Effector memory CD8-positive, alpha-beta T cell (primary cell): ENCODE results near the gene MGMT.

Experiments used
- ATAC-seq: fragments of 150-1000 bp; cut with Tn5 transposase; replicated peaks from 2 replicates; pipeline ENCODE4 v1.10.0; 2021; ENCODE audit warnings: mild to moderate bottlenecking, moderate library complexity
- DNase-seq, 3 experiments: peaks; one replicate each; pipeline ENCODE4 v3.0.0; 2021
- H3K27ac Mint-ChIP-seq, 2 donors: one replicate each; pipeline ENCODE4 v1.8.0; 2022; ENCODE audit warnings: mild to moderate bottlenecking in 2 of 2, mixed read lengths in 2 of 2, moderate library complexity in 2 of 2
- H3K27me3 Mint-ChIP-seq, 2 donors: one replicate each; pipeline ENCODE4 v1.8.0; 2022; ENCODE audit warnings: mixed read lengths in 2 of 2
- H3K36me3 Mint-ChIP-seq: one replicate; pipeline ENCODE4 v1.8.0; 2022; ENCODE audit warnings: mild to moderate bottlenecking, moderate library complexity, mixed read lengths; ENCODE audit not compliant: insufficient read depth
- H3K4me1 Mint-ChIP-seq, 2 donors: one replicate each; pipeline ENCODE4 v1.8.0; 2022; ENCODE audit warnings: low read depth in 2 of 2, mixed read lengths in 2 of 2
- H3K4me3 Mint-ChIP-seq, 2 donors: one replicate each; pipeline ENCODE4 v1.8.0; 2022; ENCODE audit warnings: mild to moderate bottlenecking in 2 of 2, mixed read lengths in 2 of 2, moderate library complexity in 2 of 2
- H3K9me3 Mint-ChIP-seq, 2 donors: one replicate each; pipeline ENCODE4 v1.8.0; 2022; ENCODE audit warnings: mixed read lengths in 2 of 2

The MGMT gene

DNA sequence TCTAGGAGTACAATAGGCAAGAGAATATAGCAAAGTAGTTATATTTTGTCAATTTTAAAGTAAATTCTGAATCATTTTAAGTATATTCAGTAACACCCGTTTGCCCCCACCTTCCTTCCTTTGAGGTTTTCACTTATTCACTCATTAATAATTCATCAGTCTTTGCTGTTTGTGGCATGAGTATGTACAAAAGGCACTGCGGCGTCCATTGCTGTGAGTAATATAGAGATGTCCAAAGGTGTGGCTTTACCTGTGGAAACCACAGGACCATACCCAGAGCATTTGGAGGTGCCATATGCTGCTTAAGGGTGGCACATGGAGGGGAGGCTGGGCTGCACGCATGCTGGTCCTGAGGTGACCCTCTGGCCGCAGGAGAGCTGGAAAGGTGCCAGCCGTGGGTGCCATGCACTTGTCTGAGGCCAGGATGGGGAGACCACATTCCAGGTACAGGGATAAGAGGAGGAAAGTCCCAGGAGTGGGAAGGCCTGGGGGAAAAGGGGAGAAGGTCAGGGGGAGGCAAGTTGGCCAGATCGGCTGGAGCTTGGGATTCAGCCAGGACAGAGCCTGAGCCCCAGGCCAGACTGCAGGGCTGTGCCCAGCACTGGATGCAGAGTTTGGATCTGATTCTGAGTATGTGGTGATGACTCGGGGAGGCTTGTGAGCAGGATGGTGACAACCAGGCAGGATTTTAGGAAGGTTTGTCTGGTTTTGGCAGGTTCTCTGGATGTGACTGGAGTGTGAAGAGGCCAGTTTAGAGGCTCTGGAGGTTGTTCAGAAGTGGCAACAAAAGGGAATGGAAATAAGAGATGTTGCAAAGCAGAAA, 223.4 kb downstream of the MGMT start:
- Mint-ChIP-seq H3K9me3 (no peaks in the 10 kb centered on the region), H3K27me3 (no peaks in the 10 kb centered on the region), H3K27ac (no peak overlapping the region), H3K4me3 (no peak overlapping the region), H3K4me1 (peaks cover 7 to 16% of the 10 kb centered on the region in 2 donors), H3K36me3 (no peaks in the 10 kb centered on the region)
- no peak for DNase-seq
- ATAC-seq, result no peak

DNA sequence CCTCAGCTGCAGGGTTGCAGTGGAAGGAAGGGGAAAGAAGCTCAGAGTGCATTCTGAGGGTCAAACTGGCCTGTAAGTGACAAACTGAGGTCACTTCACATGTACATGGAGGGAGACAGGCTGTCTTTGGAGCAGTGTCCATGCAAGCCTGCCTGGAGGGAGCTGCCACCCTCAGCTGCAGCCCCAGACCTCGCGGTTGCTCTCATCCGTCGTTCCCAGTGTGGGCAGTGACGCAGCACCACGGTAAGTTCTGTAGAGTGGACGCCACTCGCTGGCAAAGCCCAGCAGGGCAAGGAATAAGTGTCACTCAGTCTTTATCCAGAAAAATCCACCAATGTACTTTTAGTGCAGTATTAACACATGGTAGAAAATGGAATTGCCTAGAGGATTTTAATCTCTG, 225.7 kb downstream of the MGMT start:
- peaks cover 7 to 16% of the 10 kb centered on the region in 2 donors for H3K4me1 Mint-ChIP-seq
- ATAC-seq, result no peak
- no peak overlapping the region for H3K27ac Mint-ChIP-seq
- H3K36me3 Mint-ChIP-seq, result no peaks in the 10 kb centered on the region
- no peaks in the 10 kb centered on the region for H3K9me3 Mint-ChIP-seq
- H3K4me3 Mint-ChIP-seq, result no peak overlapping the region
- no peak for DNase-seq
- no peaks in the 10 kb centered on the region for H3K27me3 Mint-ChIP-seq

DNA sequence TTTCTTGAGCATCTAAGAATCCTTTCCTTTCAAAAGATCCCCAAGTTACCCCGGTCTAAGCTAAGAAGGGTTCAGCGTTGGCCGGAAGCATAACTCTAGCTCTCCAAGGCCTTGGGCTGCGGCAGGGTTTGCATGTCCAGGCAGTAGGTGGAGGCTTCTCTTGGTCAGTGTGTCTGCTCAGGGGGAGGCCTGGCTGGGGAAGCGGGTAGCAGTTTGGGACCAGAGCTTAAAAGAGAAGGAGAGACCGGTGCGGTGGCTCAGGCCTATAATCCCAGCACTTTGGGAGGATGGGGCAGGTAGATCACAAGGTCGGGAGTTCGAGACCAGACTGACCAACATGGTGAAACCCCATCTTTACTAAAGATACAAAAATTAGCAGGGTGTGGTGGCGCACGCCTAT, 226.3 kb downstream of the MGMT start:
- no peaks in the 10 kb centered on the region for H3K27me3 Mint-ChIP-seq
- H3K9me3 Mint-ChIP-seq, result no peaks in the 10 kb centered on the region
- H3K27ac Mint-ChIP-seq, result no peak overlapping the region
- H3K4me3 Mint-ChIP-seq, result no peak overlapping the region
- DNase-seq (no peak), ATAC-seq (no peak)
- no peaks in the 10 kb centered on the region for H3K36me3 Mint-ChIP-seq
- peaks cover 7 to 19% of the 10 kb centered on the region in 2 donors for H3K4me1 Mint-ChIP-seq

DNA sequence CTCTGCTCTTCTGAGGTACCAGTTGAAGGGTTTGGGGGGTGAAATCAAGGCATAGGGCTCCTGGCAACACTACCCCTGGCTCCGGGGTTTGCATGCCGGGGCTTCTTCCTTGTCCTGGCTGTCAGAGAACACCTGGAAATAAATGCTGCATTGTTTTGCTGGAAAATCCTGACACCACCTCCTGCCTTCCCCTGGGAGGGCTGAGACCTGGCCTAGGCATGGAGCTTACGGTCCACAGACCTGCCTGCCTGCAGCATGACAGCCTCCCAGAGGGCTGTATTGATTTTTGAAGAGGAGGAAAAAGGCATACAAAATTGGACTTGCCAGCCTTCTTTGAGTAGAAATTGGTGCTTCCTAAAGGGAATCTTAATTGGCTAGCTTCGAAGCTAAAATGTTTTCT, 227.1 kb downstream of the MGMT start:
- ATAC-seq, result no peak
- H3K27ac Mint-ChIP-seq, result no peak overlapping the region
- no peaks in the 10 kb centered on the region for H3K9me3 Mint-ChIP-seq
- H3K4me3 Mint-ChIP-seq, result no peak overlapping the region
- DNase-seq, result no peak
- no peaks in the 10 kb centered on the region for H3K27me3 Mint-ChIP-seq
- peaks cover 7 to 20% of the 10 kb centered on the region in 2 donors for H3K4me1 Mint-ChIP-seq
- no peaks in the 10 kb centered on the region for H3K36me3 Mint-ChIP-seq

DNA sequence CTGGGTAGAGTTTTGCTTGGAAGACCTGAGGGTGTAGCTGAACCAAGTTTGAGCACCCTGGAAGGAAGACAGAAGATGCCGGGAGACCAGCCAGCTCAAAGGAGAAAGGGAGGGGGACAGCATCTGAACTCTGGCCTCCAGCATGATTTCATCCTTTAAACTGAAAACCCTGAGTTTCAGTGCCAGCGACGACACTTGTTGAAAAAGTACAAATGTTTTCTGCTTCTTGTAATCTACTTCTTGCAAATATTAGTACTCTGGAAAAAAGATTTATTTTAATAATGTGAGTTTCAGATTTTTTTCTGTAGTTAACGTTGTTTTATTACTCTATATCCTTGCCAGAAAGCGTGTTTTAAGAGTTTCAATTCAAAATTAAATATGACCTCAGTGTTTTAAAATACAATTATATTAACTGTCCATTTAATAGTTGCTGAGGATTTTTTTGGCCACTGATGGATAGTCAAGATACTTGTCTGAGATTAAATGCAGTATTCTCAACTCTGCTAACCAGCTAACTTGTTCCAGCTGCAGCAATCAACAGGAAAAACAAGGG, 227.7 kb downstream of the MGMT start:
- Mint-ChIP-seq H3K9me3 (no peaks in the 10 kb centered on the region), H3K27ac (no peak overlapping the region), H3K27me3 (no peaks in the 10 kb centered on the region), H3K4me1 (peaks cover 7 to 17% of the 10 kb centered on the region in 2 donors), H3K4me3 (no peak overlapping the region), H3K36me3 (no peaks in the 10 kb centered on the region)
- DNase-seq, result no peak
- no peak for ATAC-seq

DNA sequence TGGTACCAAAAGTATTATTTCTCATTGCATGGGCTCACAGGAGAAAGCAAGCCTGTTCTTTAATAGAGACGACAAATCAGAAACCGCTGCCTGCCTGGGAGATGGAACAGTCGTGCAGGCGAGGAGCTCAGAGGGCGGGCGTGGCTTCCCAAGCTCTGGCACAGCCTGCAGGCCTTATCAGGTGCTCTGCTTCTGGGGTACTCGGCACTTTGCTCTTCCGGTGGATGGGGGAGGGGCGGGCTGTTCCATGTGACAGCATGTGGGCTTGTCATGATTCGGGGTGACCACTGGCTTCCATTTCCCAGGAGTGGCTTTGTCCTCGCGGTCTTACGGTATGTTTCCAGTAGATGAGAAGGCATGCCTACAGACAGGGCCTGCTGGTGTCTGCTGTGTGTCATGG, 228.6 kb downstream of the MGMT start:
- Mint-ChIP-seq H3K36me3 (no peaks in the 10 kb centered on the region), H3K9me3 (no peaks in the 10 kb centered on the region), H3K4me3 (no peak overlapping the region), H3K27me3 (no peaks in the 10 kb centered on the region), H3K4me1 (peaks cover 3 to 14% of the 10 kb centered on the region in 2 donors), H3K27ac (no peak overlapping the region)
- DNase-seq, result no peak
- no peak for ATAC-seq

DNA sequence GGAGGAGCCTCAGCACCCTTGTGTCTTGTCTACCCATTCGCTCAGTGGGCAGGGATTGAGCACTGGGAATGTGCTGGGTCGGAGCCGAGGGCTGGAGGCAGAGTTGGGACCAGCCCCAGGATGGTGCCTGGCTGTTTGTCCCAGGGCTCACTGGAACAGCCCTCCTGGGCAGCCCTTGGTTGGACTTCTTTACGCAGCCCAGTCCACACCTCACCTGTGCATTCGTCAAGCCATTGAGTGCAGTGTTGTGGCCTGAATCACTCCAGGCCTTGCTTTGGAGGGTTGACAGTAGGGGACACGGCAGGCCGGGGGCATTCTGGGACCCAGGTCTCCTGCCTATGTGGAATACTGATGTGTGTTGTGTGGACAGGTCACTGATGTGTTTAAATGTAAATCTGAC, 229.6 kb downstream of the MGMT start:
- H3K27ac Mint-ChIP-seq, result no peak overlapping the region
- no peak overlapping the region for H3K4me3 Mint-ChIP-seq
- H3K36me3 Mint-ChIP-seq, result no peaks in the 10 kb centered on the region
- peaks cover 0 to 7% of the 10 kb centered on the region in 2 donors for H3K4me1 Mint-ChIP-seq
- H3K9me3 Mint-ChIP-seq, result no peaks in the 10 kb centered on the region
- DNase-seq (no peak), ATAC-seq (no peak)
- no peaks in the 10 kb centered on the region for H3K27me3 Mint-ChIP-seq

DNA sequence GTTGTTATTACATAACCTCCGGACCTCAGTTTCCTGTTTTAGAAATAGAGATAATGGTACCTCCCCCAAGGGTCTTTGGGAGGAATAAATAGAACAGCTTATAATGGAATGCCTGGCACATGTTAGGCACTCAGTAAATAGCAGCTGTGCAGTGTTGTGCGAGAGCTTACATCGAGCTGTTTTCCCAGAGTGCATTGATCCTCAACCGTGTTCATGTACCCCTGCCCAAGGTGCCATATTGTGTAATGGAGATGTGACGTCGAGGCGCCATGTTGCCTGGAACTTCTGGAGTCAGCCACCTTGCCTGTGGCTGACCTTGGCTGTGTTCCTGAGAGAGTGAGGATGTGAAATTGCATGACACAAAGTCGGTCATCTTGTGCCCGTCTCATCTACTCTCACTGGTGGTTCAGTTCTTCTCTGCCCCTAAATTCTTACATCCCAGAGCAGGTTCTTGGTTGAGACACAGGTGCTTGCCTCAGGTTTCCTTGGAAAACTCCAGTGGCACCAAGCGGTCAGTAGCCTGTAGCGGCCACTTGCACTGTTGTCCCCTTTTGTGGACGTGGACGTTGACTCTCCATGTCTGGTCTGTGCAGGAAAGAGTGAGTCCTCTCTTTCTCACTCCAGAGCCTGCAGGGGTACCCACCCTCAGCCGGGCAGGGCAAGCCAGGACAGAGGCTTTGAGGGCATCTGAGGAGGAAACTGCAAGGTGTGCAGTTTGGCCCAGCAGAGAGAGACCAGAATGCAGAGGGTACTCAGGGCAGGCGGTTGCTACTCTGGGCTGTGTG, 230.6 kb downstream of the MGMT start:
- Mint-ChIP-seq H3K27me3 (no peaks in the 10 kb centered on the region), H3K4me1 (peaks cover 0 to 7% of the 10 kb centered on the region in 2 donors), H3K27ac (no peak overlapping the region)

DNA sequence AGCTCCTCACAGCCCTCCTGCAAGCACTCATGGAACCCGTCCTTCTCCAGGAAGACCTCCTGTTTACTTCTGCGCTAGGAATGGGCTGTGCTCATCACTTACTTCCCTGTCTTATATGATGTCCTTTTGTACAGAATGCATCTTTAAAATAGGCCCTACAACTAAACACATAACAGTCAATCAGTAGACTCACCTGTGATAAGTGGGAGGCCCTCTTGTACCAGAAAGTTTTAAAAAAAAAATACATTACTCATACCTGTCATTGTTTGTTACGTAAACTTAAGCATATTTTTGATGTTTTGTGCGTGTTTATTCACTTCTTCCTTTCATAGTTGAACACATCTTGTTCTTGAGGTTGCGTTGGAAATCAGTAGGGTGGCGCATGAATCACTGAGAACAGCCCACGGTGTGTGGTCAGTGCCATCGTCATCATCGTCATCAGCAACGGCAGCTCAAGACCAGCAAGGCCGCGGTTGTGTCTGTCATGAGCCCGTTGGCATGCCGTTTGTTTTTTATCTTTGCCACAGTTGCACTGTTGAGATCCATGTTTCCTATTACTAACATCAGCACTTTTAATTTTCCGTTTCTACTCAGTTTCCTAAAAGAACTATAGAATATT, 232.8 kb downstream of the MGMT start:
- Mint-ChIP-seq H3K36me3 (peaks cover 2% of the 10 kb centered on the region), H3K4me1 (peaks cover 6 to 11% of the 10 kb centered on the region in 2 donors), H3K4me3 (no peak overlapping the region), H3K27me3 (no peaks in the 10 kb centered on the region), H3K27ac (no peak overlapping the region), H3K9me3 (no peaks in the 10 kb centered on the region)
- ATAC-seq (no peak), DNase-seq (no peak)

More for the DNA sequence above, 230.6 kb downstream of the MGMT start:
- Mint-ChIP-seq H3K4me3 (no peak overlapping the region), H3K9me3 (no peaks in the 10 kb centered on the region), H3K36me3 (peaks cover 2% of the 10 kb centered on the region)
- DNase-seq, result no peak
- no peak for ATAC-seq

DNA sequence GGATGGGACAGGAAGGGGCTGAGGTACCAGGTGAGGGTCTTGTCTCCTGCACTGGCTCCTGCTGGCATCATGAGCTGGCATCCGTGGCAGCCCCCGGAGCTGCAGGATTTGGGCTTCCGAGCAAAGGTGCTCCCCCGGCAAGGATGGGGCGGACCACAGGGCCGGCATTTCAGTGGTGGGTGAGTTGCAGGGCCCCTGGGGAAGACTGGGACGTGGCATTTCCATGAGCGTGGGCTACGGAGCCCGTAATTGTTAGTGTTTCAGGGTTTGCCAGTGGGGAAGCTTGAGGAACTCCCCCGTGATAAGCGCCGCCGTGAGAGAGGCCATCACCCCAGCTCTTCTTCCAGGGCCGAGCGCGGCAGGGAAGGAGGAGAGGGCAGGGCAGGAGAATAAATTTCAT, 235.6 kb downstream of the MGMT start:
- ATAC-seq (no peak), DNase-seq (no peak)
- no peak overlapping the region for H3K4me3 Mint-ChIP-seq
- no peaks in the 10 kb centered on the region for H3K9me3 Mint-ChIP-seq
- H3K4me1 Mint-ChIP-seq, result peaks cover 7 to 11% of the 10 kb centered on the region in 2 donors
- no peaks in the 10 kb centered on the region for H3K27me3 Mint-ChIP-seq
- peaks cover 8% of the 10 kb centered on the region for H3K36me3 Mint-ChIP-seq
- H3K27ac Mint-ChIP-seq, result no peak overlapping the region

DNA sequence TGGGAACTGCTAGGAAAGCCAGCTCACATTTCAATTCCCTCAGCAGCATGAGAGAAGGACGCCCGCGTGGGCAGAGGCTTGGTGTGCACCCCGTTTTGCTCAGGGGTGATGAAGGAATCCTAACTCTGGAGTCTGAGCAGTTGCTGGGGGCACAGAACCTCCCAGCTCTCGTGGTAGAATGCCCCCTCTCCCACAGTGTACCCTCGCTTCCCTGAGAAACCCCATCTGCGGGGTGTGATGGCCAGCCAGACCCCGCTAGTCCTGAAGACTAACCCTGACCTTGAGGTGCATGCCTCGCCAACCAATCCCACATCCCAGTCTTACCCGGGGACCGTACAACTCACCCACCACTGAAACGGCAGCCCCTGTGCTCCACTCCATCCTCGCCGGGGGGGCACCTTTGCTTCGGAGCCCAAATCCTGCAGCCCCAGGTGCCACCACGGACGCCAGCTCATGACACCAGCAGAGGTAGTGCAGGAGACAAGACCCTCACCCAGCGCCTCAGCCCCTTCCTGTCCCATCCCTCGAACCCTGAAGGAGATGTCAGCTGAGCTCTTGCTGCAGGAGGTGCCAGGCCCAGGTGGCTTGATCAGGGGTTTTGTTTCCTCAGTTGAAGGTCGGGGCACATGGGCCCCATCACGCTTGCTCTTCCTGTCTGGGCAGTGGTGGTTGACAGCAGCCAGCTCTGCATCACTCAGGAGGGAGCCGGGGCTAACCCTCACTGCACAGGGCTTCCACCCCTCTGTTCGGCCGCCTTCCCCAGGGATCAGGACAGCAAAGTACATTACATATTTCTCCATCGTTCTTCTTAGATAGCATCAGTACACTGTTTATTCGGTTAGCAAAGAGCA, 236.5 kb downstream of the MGMT start:
- Mint-ChIP-seq H3K27me3 (no peaks in the 10 kb centered on the region), H3K4me3 (no peak overlapping the region), H3K36me3 (peaks cover 11% of the 10 kb centered on the region), H3K4me1 (peaks cover 7% of the 10 kb centered on the region in 2 donors), H3K27ac (peak overlapping the region in 1 of 2 donors; percentile 32), H3K9me3 (no peaks in the 10 kb centered on the region)
- DNase-seq, result no peak
- ATAC-seq, result no peak

DNA sequence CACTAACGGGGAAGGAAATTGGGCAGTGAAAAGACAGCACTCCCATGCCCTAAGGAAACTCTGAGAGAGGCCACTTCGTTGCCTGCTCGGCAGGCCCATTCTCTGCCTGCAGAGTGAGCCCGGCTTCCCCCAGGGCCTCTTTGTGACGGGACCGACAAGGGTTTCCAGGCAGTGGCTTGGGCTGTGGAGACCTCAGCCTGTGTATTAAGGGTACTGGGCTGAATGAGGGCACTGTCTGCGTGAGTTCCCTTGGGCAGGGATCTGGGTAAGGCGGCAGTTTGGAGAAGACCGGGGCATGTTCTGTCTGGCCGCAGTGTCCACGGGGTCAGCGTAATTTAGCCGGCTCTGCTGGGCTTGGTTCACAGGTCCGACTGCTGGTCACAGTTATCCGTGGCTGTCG, 237.2 kb downstream of the MGMT start:
- H3K27me3 Mint-ChIP-seq, result no peaks in the 10 kb centered on the region
- no peaks in the 10 kb centered on the region for H3K9me3 Mint-ChIP-seq
- no peak overlapping the region for H3K27ac Mint-ChIP-seq
- H3K36me3 Mint-ChIP-seq, result peaks cover 11% of the 10 kb centered on the region
- DNase-seq, result no peak
- no peak overlapping the region for H3K4me3 Mint-ChIP-seq
- no peak for ATAC-seq
- H3K4me1 Mint-ChIP-seq, result peaks cover 7% of the 10 kb centered on the region in 2 donors
